GM12878 (cell line): ENCODE data around the gene KCNN3. TPM values are rescaled to one million over a fixed set of nuclear protein-coding genes. Genes with fewer than 3 reads are reported as not detected.

ENCODE experiments used
- ATAC-seq: fragments of 200-7000 bp; cut with Tn5 transposase; 3 replicates; pipeline ENCODE4 v1.9.1; 2020; ENCODE audit warnings: mild to moderate bottlenecking, moderate library complexity
- BruUV-seq: library from RNA; stranded (reverse); fragments of 400-500 nt; replicated peaks from 2 replicates; lab custom pipeline; 2021; lab: Mats Ljungman, UMichigan
- CTCF ChIA-PET: fragments of 300-600 bp; sonication (Branson Sonifier 250); formaldehyde crosslinking; extraction: SDS; loops from one replicate; lab custom pipeline; 2021; ENCODE audit warnings: inconsistent platforms; lab: Yijun Ruan, JAX
- POLR2A ChIA-PET: fragments of 350-600 bp; formaldehyde crosslinking; extraction: SDS; loops from one replicate; lab custom pipeline; 2021; ENCODE audit warnings: inconsistent platforms; lab: Charles Lee
- RAD21 ChIA-PET: fragments of 300-600 bp; sonication (Branson Sonifier 250); formaldehyde crosslinking; loops from one replicate; lab custom pipeline; 2023; ENCODE audit warnings: antibody characterized with exemption; ENCODE audit not compliant: unreplicated experiment; lab: Charles Lee
- SMC1A ChIA-PET: fragments of 300-600 bp; sonication (Branson Sonifier 250); formaldehyde crosslinking; loops from one replicate; lab custom pipeline; 2023; ENCODE audit not compliant: unreplicated experiment, uncharacterized antibody; lab: Charles Lee
- DNase-seq: peaks from one replicate; pipeline ENCODE4 v3.0.0-alpha.2; 2011; ENCODE audit warnings: low read depth, low spot score
- FAIRE-seq: peaks from 3 replicates; lab custom pipeline; 2011; peaks lifted over from hg19 to GRCh38; lab: Jason Lieb, UNC
- H2AFZ ChIP-seq: 2 replicates; pipeline ENCODE4 v1.6.0; 2011; ENCODE audit warnings: low read depth, low read length, control low read depth; ENCODE audit not compliant: control insufficient read depth
- H3K27ac ChIP-seq: 2 replicates; pipeline ENCODE4 v1.5.1; 2011; ENCODE audit warnings: control low read depth; ENCODE audit not compliant: control insufficient read depth, insufficient read depth
- H3K27me3 ChIP-seq, 2 experiments: replicated peaks in 1 of 2; 2 replicates each; pipeline versions ENCODE4 v1.6.0 to v1.6.1; 2011; ENCODE audit warnings: low read length in 1 of 2; ENCODE audit not compliant: control insufficient read depth in 2 of 2, insufficient read depth in 2 of 2
- H3K36me3 ChIP-seq, 2 experiments: 2 replicates each; pipeline ENCODE4 v1.5.1; 2011; ENCODE audit warnings: low read length in 1 of 2; ENCODE audit not compliant: control insufficient read depth in 2 of 2, insufficient read depth in 2 of 2
- H3K4me1 ChIP-seq: 2 replicates; pipeline ENCODE4 v1.6.1; 2011; ENCODE audit warnings: mild to moderate bottlenecking, low read length, moderate library complexity, mixed read lengths; ENCODE audit not compliant: control insufficient read depth, insufficient read depth
- H3K4me2 ChIP-seq: 2 replicates; pipeline ENCODE4 v1.6.0; 2011; ENCODE audit warnings: control low read depth; ENCODE audit not compliant: control insufficient read depth, insufficient read depth
- H3K4me3 ChIP-seq: fragments of 200-600 bp; sonication (generic); 2 replicates; pipeline ENCODE4 v1.5.1; 2016
- H3K79me2 ChIP-seq: 2 replicates; pipeline ENCODE4 v1.6.0; 2011; ENCODE audit warnings: low read length; ENCODE audit not compliant: control insufficient read depth, insufficient read depth
- H3K9ac ChIP-seq: 2 replicates; pipeline ENCODE4 v1.8.0; 2011; ENCODE audit warnings: low read length, control low read depth, mixed read lengths; ENCODE audit not compliant: control insufficient read depth, insufficient read depth
- H3K9me3 ChIP-seq: replicated peaks from 3 replicates; pipeline ENCODE4 v1.5.1; 2011; ENCODE audit warnings: mild to moderate bottlenecking, low read length; ENCODE audit not compliant: control insufficient read depth, insufficient read depth
- H4K20me1 ChIP-seq: 2 replicates; pipeline ENCODE4 v1.6.0; 2011; ENCODE audit not compliant: control insufficient read depth, insufficient read depth
- ATF2 ChIP-seq: IDR thresholded peaks from 2 replicates; pipeline ENCODE4 v1.6.1; 2012; ENCODE audit warnings: low read length, inconsistent platforms
- BACH1 ChIP-seq: fragments of 450-650 bp; IDR thresholded peaks from 2 replicates; pipeline ENCODE4 v1.6.1; 2017; ENCODE audit warnings: mild to moderate bottlenecking, borderline replicate concordance
- BCLAF1 ChIP-seq: fragments of 450-650 bp; IDR thresholded peaks from 2 replicates; pipeline ENCODE4 v1.6.1; 2017; ENCODE audit warnings: antibody characterized with exemption, mild to moderate bottlenecking, moderate library complexity
- E2F4 ChIP-seq: IDR thresholded peaks from 2 replicates; pipeline ENCODE4 v1.6.1; 2012; ENCODE audit warnings: low read depth, low read length, improper control_type of control experiment
- EP300 ChIP-seq, 2 experiments: fragments of 150-350 bp in 1 of 2; IDR thresholded peaks; 2 replicates each; pipeline ENCODE4 v1.6.1; 2011 to 2012; ENCODE audit warnings: low read depth in 2 of 2, low read length in 2 of 2, borderline replicate concordance in 1 of 2, improper control_type of control experiment in 1 of 2, inconsistent platforms in 1 of 2; ENCODE audit not compliant: control insufficient read depth in 1 of 2
- EZH2 ChIP-seq: IDR thresholded peaks from 2 replicates; pipeline ENCODE4 v1.6.1; 2012; ENCODE audit warnings: low read depth, mild to moderate bottlenecking, control low read depth, inconsistent platforms, low read length, borderline replicate concordance; ENCODE audit not compliant: control insufficient read depth
- IRF5 ChIP-seq: fragments of 450-650 bp; IDR thresholded peaks from 2 replicates; pipeline ENCODE4 v1.6.1; 2017; ENCODE audit warnings: borderline replicate concordance
- MLLT1 ChIP-seq: fragments of 450-650 bp; IDR thresholded peaks from 2 replicates; pipeline ENCODE4 v1.6.1; 2016; ENCODE audit warnings: mild to moderate bottlenecking
- NFXL1 ChIP-seq: fragments of 450-650 bp; IDR thresholded peaks from 2 replicates; pipeline ENCODE4 v1.6.1; 2017; ENCODE audit warnings: antibody characterized with exemption, mild to moderate bottlenecking, borderline replicate concordance
- SMC3 ChIP-seq: IDR thresholded peaks from 2 replicates; pipeline ENCODE4 v1.6.1; 2011; ENCODE audit warnings: low read length, improper control_type of control experiment, borderline replicate concordance
- TBL1XR1 ChIP-seq: IDR thresholded peaks from 2 replicates; pipeline ENCODE4 v1.6.1; 2012; ENCODE audit warnings: low read depth, low read length, improper control_type of control experiment
- ZNF217 ChIP-seq: fragments of 450-650 bp; IDR thresholded peaks from 2 replicates; pipeline ENCODE4 v1.6.1; 2017; ENCODE audit warnings: antibody characterized with exemption, mild to moderate bottlenecking
- WGBS: methylation state at CpG from one replicate; pipeline ENCODE4 v1.1.6; 2016; ENCODE audit warnings: low lambda C conversion rate; ENCODE audit not compliant: insufficient replicate concordance, insufficient coverage; ENCODE audit errors: missing lambda C conversion rate; 5-methylcytosine and 5-hydroxymethylcytosine counted together
- in situ Hi-C: fragments of 300-500 bp; cut with MboI; formaldehyde crosslinking; loops from 9 replicates; pipeline ENCODE4 v1.14.3; 2018; ENCODE audit warnings: mixed read lengths
- intact Hi-C: fragments of 100-400 bp; cut with micrococcal nuclease; formaldehyde crosslinking; loops from one replicate; pipeline ENCODE4 v1.14.2; 2022; ENCODE audit not compliant: unreplicated experiment
- polyA plus RNA-seq, 11 experiments: library from polyadenylated mRNA; depleted of rRNA in 4 of 11; unstranded in 6 of 11; stranded (reverse) in 5 of 11; fragments of >200 nt; fragmentation: Nextera tagmentation in 4 of 11; fragmentation: Illumina TruSeq in 1 of 11; extraction: Ambion mirVana in 4 of 11; extraction: Trizol in 1 of 11; gene quantifications; 1 replicate in 1 of 11; 2 replicates in 10 of 11; pipeline versions ENCODE4 v1.2.1 to v1.2.3, GENCODE V29; 2011 to 2016; ENCODE audit warnings: inconsistent platforms in 2 of 11, missing spikeins in 2 of 11, low read depth in 1 of 11
- total RNA-seq, 4 experiments: library from RNA; depleted of rRNA in 3 of 4; stranded (reverse); fragments of >200 nt in 3 of 4; fragmentation: Illumina TruSeq in 1 of 4; extraction: Trizol in 1 of 4; gene quantifications; 2 replicates each; pipeline versions ENCODE4 v1.2.1 to v1.2.3, GENCODE V29; 2013 to 2021
- TF ChIP-seq, protein P1 (sequence below): fragments of 450-650 bp; IDR thresholded peaks from 2 replicates; pipeline ENCODE4 v1.6.1; 2017; ENCODE audit warnings: low read depth, mild to moderate bottlenecking, moderate library complexity

The KCNN3 gene
- total and polyA plus RNA-seq, 10 of the 15 experiments (the other 5 are each of a cell fraction or from before 2014, with no cell fraction given): 3.5 to 26.4 (median 14.9) TPM

GRCh38 chr1:154759196-154759595, 110.9 kb downstream of the KCNN3 start:
- no peak overlapping the region for H2AFZ ChIP-seq
- no peak overlapping the region for H3K27ac ChIP-seq
- no peak for DNase-seq
- no TSS peak for BruUV-seq
- intact Hi-C loops: no loop called here
- in situ Hi-C loops: no loop called here
- no peaks in the 10 kb centered on the region for H3K27me3 ChIP-seq
- no peaks in the 10 kb centered on the region for H4K20me1 ChIP-seq
- no peak overlapping the region for H3K4me3 ChIP-seq
- no peak for FAIRE-seq
- H3K4me2 ChIP-seq: no peak overlapping the region
- peaks cover 2 to 3% of the 10 kb centered on the region in 2 experiments; a peak in 2 of 4 replicates for H3K36me3 ChIP-seq
- no peaks in the 10 kb centered on the region for H3K9me3 ChIP-seq
- CTCF ChIA-PET: interaction anchor here (0.7 to 2.6 kb wide), 2 partner anchors 11 to 200 kb away, joined by 3 to 13 read pairs; no protein-coding TSS in a partner anchor
- SMC1A ChIA-PET: no interaction called here
- no peak overlapping the region for H3K9ac ChIP-seq
- no peak for ATAC-seq
- H3K79me2 ChIP-seq: no peaks in the 10 kb centered on the region
- RAD21 ChIA-PET: interaction anchor here (1.3 to 2.3 kb wide), 3 partner anchors 89 to 199 kb away, joined by 3 to 6 read pairs (median 5); no protein-coding TSS in a partner anchor
- no peaks in the 10 kb centered on the region for H3K4me1 ChIP-seq
- 77% methylated on average over 7 of the region's 7 CpGs for WGBS
- POLR2A ChIA-PET: interaction anchor here (0.5 kb wide), 1 partner anchor 52 kb away, joined by 3 read pairs; no protein-coding TSS in a partner anchor
- TF ChIP-seq BCLAF1: no peak
- no peak for TF ChIP-seq TBL1XR1
- no peak for TF ChIP-seq IRF5
- no peak for TF ChIP-seq ZNF217
- TF ChIP-seq NFXL1: no peak
- TF ChIP-seq EZH2: no peak
- no peak for TF ChIP-seq E2F4
- no peak for TF ChIP-seq SMC3
- TF ChIP-seq, protein P1, sequence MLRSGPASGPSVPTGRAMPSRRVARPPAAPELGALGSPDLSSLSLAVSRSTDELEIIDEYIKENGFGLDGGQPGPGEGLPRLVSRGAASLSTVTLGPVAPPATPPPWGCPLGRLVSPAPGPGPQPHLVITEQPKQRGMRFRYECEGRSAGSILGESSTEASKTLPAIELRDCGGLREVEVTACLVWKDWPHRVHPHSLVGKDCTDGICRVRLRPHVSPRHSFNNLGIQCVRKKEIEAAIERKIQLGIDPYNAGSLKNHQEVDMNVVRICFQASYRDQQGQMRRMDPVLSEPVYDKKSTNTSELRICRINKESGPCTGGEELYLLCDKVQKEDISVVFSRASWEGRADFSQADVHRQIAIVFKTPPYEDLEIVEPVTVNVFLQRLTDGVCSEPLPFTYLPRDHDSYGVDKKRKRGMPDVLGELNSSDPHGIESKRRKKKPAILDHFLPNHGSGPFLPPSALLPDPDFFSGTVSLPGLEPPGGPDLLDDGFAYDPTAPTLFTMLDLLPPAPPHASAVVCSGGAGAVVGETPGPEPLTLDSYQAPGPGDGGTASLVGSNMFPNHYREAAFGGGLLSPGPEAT: no peak
- no peak for TF ChIP-seq MLLT1
- no peak for TF ChIP-seq BACH1
- no peak for TF ChIP-seq ATF2
- no peak for TF ChIP-seq EP300 (IDR thresholded peaks at IDR 0.05; ENCODE audit: borderline replicate concordance in 1 of 2, control insufficient read depth in 1 of 2, low read depth in 2 of 2, low read length in 2 of 2)
